ENCODE measurements around the gene NSUN4. TPM values are rescaled to one million over a fixed set of nuclear protein-coding genes. Genes with fewer than 3 reads are reported as not detected.
"Not testable (repeated sequence)": the region's sequence is repeated elsewhere in the genome, so short reads cannot be mapped to it uniquely, and the experiment has no call there.

NSUN4 gene
- total and polyA plus RNA-seq, 2 experiments from 2014 or later = 10.8 to 16.1 TPM

GRCh38 chr1:46328182-46328581, 12.4 kb upstream of the NSUN4 start:
- not testable (repeated sequence) for H3K27me3 ChIP-seq; H3K27ac ChIP-seq; H3K36me3 ChIP-seq; DNase-seq (ENCODE audit: low read depth in 1 of 2, low spot score in 1 of 2); H3K9me3 ChIP-seq (ENCODE audit: low read depth); H3K4me1 ChIP-seq (ENCODE audit: low read depth); H3K4me3 ChIP-seq

GRCh38 chr1:46329807-46330206, 10.8 kb upstream of the NSUN4 start:
- H3K4me1 ChIP-seq (ENCODE audit: low read depth); H3K9me3 ChIP-seq (ENCODE audit: low read depth); H3K27me3 ChIP-seq; H3K4me3 ChIP-seq; H3K36me3 ChIP-seq; H3K27ac ChIP-seq; DNase-seq (ENCODE audit: low read depth in 1 of 2, low spot score in 1 of 2): not testable (repeated sequence)

- not testable (repeated sequence) for H3K27ac ChIP-seq; H3K36me3 ChIP-seq; H3K4me1 ChIP-seq (ENCODE audit: low read depth); H3K4me3 ChIP-seq; H3K27me3 ChIP-seq; DNase-seq (ENCODE audit: low read depth in 1 of 2, low spot score in 1 of 2); H3K9me3 ChIP-seq (ENCODE audit: low read depth)
Observed at GRCh38 chr1:46330381-46330780, 10.2 kb upstream of the NSUN4 start.

GRCh38 chr1:46331786-46332540, 8.6 kb upstream of the NSUN4 start:
- H3K4me1 ChIP-seq (ENCODE audit: low read depth); H3K27me3 ChIP-seq; H3K9me3 ChIP-seq (ENCODE audit: low read depth); H3K4me3 ChIP-seq; H3K36me3 ChIP-seq: not testable (repeated sequence)
- peak in 1 of 2 donors; percentile 5 for DNase-seq (ENCODE audit: low read depth in 1 of 2, low spot score in 1 of 2)
- peak overlapping the region; percentile 48 for H3K27ac ChIP-seq

- Histone ChIP-seq H3K9me3 (ENCODE audit: low read depth) (no peaks in the 10 kb centered on the region), H3K4me1 (ENCODE audit: low read depth) (no peaks in the 10 kb centered on the region), H3K36me3 (no peaks in the 10 kb centered on the region), H3K27me3 (no peaks in the 10 kb centered on the region), H3K4me3 (no peak overlapping the region), H3K27ac (no peak overlapping the region)
- DNase-seq (ENCODE audit: low read depth in 1 of 2, low spot score in 1 of 2) = peak; percentile 18 to 48
- TF ChIP-seq CTCF (IDR thresholded peaks at IDR 0.05; ENCODE audit: low read depth, low read length) = peak; percentile 40
Observed at GRCh38 chr1:46333300-46334029, 7.1 kb upstream of the NSUN4 start.

GRCh38 chr1:46334030-46334384, 6.6 kb upstream of the NSUN4 start:
- H3K9me3 ChIP-seq (ENCODE audit: low read depth) = no peaks in the 10 kb centered on the region
- DNase-seq (ENCODE audit: low read depth in 1 of 2, low spot score in 1 of 2) = no peak
- H3K4me1 ChIP-seq (ENCODE audit: low read depth) = no peaks in the 10 kb centered on the region
- H3K27ac ChIP-seq = no peak overlapping the region
- TF ChIP-seq CTCF (IDR thresholded peaks at IDR 0.05; ENCODE audit: low read depth, low read length) = no peak
- H3K27me3 ChIP-seq = no peaks in the 10 kb centered on the region
- no peaks in the 10 kb centered on the region for H3K36me3 ChIP-seq
- H3K4me3 ChIP-seq = no peak overlapping the region

GRCh38 chr1:46335081-46335480, 5.5 kb upstream of the NSUN4 start:
- Histone ChIP-seq H3K4me3 (no peak overlapping the region), H3K9me3 (ENCODE audit: low read depth) (no peaks in the 10 kb centered on the region), H3K27ac (no peak overlapping the region), H3K36me3 (no peaks in the 10 kb centered on the region), H3K4me1 (ENCODE audit: low read depth) (peaks cover 5% of the 10 kb centered on the region), H3K27me3 (no peaks in the 10 kb centered on the region)
- no peak for TF ChIP-seq CTCF (IDR thresholded peaks at IDR 0.05; ENCODE audit: low read depth, low read length)
- no peak for DNase-seq (ENCODE audit: low read depth in 1 of 2, low spot score in 1 of 2)

- H3K4me1 ChIP-seq (ENCODE audit: low read depth); H3K4me3 ChIP-seq; H3K9me3 ChIP-seq (ENCODE audit: low read depth); H3K36me3 ChIP-seq; DNase-seq (ENCODE audit: low read depth in 1 of 2, low spot score in 1 of 2); H3K27me3 ChIP-seq; H3K27ac ChIP-seq: not testable (repeated sequence)
Observed at GRCh38 chr1:46337409-46337808, 3.2 kb upstream of the NSUN4 start.

All from cardiac muscle cell (in vitro differentiated cells and primary cell).